ENCODE results near the gene FUOM. TPM values are rescaled to one million over a fixed set of nuclear protein-coding genes. Genes with fewer than 3 reads are reported as not detected.

The FUOM gene
- total and polyA plus RNA-seq, 10 of the 15 experiments (the other 5 are each of a cell fraction or from before 2014, with no cell fraction given) = 1.8 to 41.7 (median 25.6) TPM

DNA sequence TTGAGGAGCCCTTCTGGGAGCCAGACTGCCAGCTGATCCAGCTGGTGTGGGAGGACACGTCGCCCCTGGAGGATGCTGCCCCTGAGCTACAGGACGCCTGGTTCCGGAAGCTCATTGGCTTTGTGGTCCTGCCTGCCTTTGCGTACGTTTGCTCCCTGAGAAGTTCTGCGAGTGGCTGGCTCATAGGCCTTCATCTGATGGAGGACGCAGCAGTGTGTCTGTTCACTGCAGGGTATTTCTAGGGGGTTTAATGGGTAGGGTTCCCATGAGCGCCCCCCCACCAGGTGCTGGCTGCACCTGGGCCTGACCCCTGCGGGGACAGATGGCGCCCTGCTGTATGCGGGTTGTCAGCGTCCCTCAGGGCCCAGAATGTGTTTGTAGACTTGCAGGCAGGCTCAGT lies 26.3 kb upstream of the FUOM start:
- no TSS peak for BruUV-seq (replicated peaks)
- Histone ChIP-seq H3K9me3 (replicated peaks; ENCODE audit: control insufficient read depth, insufficient read depth, low read length) (no peaks in the 10 kb centered on the region), H4K20me1 (ENCODE audit: control insufficient read depth, insufficient read depth) (no peaks in the 10 kb centered on the region), H3K9ac (ENCODE audit: control insufficient read depth, insufficient read depth, low read length) (no peak overlapping the region), H3K27ac (ENCODE audit: control insufficient read depth, insufficient read depth) (no peak overlapping the region), H3K79me2 (ENCODE audit: control insufficient read depth, insufficient read depth, low read length) (peaks cover 5% of the 10 kb centered on the region), H3K4me1 (ENCODE audit: control insufficient read depth, insufficient read depth, low read length) (peaks cover 9% of the 10 kb centered on the region), H3K4me2 (ENCODE audit: control insufficient read depth, insufficient read depth) (no peak overlapping the region), H3K4me3 (no peak overlapping the region), H3K36me3 (ENCODE audit: control insufficient read depth in 2 of 2, insufficient read depth in 2 of 2, low read length in 1 of 2) (no peaks in the 10 kb centered on the region), H3K27me3 (replicated peaks in 1 of 2; ENCODE audit: control insufficient read depth in 2 of 2, insufficient read depth in 2 of 2, low read length in 1 of 2) (no peaks in the 10 kb centered on the region), H2AFZ (ENCODE audit: control insufficient read depth, low read depth, low read length) (no peak overlapping the region)
- ChIA-PET POLR2A (no interaction called here), CTCF (no interaction called here), RAD21 (ENCODE audit: unreplicated experiment) (no interaction called here), SMC1A (ENCODE audit: uncharacterized antibody, unreplicated experiment) (no interaction called here)
- 69% methylated on average over 13 of the region's 13 CpGs for WGBS (ENCODE audit: insufficient coverage, insufficient replicate concordance, low lambda C conversion rate, missing lambda C conversion rate)
- no peak for FAIRE-seq
- in situ Hi-C loops (cut with MboI) = no loop called here
- DNase-seq (ENCODE audit: low read depth, low spot score) = no peak
- no peak for ATAC-seq
- intact Hi-C loops (cut with micrococcal nuclease; ENCODE audit: unreplicated experiment) = no loop called here
- TF ChIP-seq NFYB (IDR thresholded peaks at IDR 0.05; ENCODE audit: insufficient read depth, low read depth, low read length) (no peak), ZNF24 (IDR thresholded peaks at IDR 0.05) (no peak), CBFB (IDR thresholded peaks at IDR 0.05; ENCODE audit: low read depth) (no peak), POLR2A (IDR thresholded peaks at IDR 0.05; ENCODE audit: low read depth, low read length) (no peak), EZH2 (IDR thresholded peaks at IDR 0.05; ENCODE audit: borderline replicate concordance, control insufficient read depth, low read depth, low read length) (no peak), BHLHE40 (IDR thresholded peaks at IDR 0.05; ENCODE audit: borderline replicate concordance in 1 of 2, low read depth in 2 of 2, low read length in 1 of 2) (no peak), KLF5 (IDR thresholded peaks at IDR 0.05; ENCODE audit: partially characterized antibody) (no peak), BCL11A (IDR thresholded peaks at IDR 0.05; ENCODE audit: low read depth, low read length) (no peak), TARDBP (IDR thresholded peaks at IDR 0.05; ENCODE audit: borderline replicate concordance) (no peak), NR2F1 (conservative IDR thresholded peaks at IDR 0.05) (no peak), KDM1A (IDR thresholded peaks at IDR 0.05; ENCODE audit: borderline replicate concordance) (no peak), EP300 (IDR thresholded peaks at IDR 0.05; ENCODE audit: borderline replicate concordance in 1 of 2, control insufficient read depth in 1 of 2, low read depth in 2 of 2, low read length in 2 of 2) (no peak), ZNF384 (IDR thresholded peaks at IDR 0.05; ENCODE audit: borderline replicate concordance, low read depth, low read length) (no peak), SMAD5 (IDR thresholded peaks at IDR 0.05; ENCODE audit: low read depth) (no peak)
- TF ChIP-seq, protein P1, sequence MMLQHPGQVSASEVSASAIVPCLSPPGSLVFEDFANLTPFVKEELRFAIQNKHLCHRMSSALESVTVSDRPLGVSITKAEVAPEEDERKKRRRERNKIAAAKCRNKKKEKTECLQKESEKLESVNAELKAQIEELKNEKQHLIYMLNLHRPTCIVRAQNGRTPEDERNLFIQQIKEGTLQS (IDR thresholded peaks at IDR 0.05; ENCODE audit: borderline replicate concordance, extremely low read depth, low read depth, low read length) = no peak
- TF ChIP-seq, protein P2, sequence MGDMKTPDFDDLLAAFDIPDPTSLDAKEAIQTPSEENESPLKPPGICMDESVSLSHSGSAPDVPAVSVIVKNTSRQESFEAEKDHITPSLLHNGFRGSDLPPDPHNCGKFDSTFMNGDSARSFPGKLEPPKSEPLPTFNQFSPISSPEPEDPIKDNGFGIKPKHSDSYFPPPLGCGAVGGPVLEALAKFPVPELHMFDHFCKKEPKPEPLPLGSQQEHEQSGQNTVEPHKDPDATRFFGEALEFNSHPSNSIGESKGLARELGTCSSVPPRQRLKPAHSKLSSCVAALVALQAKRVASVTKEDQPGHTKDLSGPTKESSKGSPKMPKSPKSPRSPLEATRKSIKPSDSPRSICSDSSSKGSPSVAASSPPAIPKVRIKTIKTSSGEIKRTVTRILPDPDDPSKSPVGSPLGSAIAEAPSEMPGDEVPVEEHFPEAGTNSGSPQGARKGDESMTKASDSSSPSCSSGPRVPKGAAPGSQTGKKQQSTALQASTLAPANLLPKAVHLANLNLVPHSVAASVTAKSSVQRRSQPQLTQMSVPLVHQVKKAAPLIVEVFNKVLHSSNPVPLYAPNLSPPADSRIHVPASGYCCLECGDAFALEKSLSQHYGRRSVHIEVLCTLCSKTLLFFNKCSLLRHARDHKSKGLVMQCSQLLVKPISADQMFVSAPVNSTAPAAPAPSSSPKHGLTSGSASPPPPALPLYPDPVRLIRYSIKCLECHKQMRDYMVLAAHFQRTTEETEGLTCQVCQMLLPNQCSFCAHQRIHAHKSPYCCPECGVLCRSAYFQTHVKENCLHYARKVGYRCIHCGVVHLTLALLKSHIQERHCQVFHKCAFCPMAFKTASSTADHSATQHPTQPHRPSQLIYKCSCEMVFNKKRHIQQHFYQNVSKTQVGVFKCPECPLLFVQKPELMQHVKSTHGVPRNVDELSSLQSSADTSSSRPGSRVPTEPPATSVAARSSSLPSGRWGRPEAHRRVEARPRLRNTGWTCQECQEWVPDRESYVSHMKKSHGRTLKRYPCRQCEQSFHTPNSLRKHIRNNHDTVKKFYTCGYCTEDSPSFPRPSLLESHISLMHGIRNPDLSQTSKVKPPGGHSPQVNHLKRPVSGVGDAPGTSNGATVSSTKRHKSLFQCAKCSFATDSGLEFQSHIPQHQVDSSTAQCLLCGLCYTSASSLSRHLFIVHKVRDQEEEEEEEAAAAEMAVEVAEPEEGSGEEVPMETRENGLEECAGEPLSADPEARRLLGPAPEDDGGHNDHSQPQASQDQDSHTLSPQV (IDR thresholded peaks at IDR 0.05) = no peak
- TF ChIP-seq, protein P3, sequence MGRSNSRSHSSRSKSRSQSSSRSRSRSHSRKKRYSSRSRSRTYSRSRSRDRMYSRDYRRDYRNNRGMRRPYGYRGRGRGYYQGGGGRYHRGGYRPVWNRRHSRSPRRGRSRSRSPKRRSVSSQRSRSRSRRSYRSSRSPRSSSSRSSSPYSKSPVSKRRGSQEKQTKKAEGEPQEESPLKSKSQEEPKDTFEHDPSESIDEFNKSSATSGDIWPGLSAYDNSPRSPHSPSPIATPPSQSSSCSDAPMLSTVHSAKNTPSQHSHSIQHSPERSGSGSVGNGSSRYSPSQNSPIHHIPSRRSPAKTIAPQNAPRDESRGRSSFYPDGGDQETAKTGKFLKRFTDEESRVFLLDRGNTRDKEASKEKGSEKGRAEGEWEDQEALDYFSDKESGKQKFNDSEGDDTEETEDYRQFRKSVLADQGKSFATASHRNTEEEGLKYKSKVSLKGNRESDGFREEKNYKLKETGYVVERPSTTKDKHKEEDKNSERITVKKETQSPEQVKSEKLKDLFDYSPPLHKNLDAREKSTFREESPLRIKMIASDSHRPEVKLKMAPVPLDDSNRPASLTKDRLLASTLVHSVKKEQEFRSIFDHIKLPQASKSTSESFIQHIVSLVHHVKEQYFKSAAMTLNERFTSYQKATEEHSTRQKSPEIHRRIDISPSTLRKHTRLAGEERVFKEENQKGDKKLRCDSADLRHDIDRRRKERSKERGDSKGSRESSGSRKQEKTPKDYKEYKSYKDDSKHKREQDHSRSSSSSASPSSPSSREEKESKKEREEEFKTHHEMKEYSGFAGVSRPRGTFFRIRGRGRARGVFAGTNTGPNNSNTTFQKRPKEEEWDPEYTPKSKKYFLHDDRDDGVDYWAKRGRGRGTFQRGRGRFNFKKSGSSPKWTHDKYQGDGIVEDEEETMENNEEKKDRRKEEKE (IDR thresholded peaks at IDR 0.05) = no peak
